ENCODE results near the gene TMEM233. TPM values are rescaled to one million over a fixed set of nuclear protein-coding genes. Genes with fewer than 3 reads are reported as not detected.
A peak's percentile ranks its signal among the peaks of the same experiment; 100 is the strongest.

The TMEM233 gene
- not detected in 2 replicates for total RNA-seq

GRCh38 chr12:119593578-119594398 is at the start of gene TMEM233:
TSS of gene TMEM233 (plus strand) at chr12:119593774. CDS start at chr12:119593849, 75 bp downstream.
- Mint-ChIP-seq H3K4me1 (peaks cover 8% of the 10 kb centered on the region), H3K4me3 (no peak within 1 kb of the TSS), H3K27me3 (peaks cover 71% of the 10 kb centered on the region), H3K9me3 (peaks cover 8% of the 10 kb centered on the region), H3K27ac (no peak within 1 kb of the TSS), H3K36me3 (ENCODE audit: low read depth) (no peaks in the 10 kb centered on the region)
- intact Hi-C loops (cut with micrococcal nuclease), result no loop called here
- no peak for DNase-seq

- DNase-seq, result peak; percentile 86
- intact Hi-C loops (cut with micrococcal nuclease), result loop anchor here (2.0 kb wide), 1 partner anchor 100 kb away; no protein-coding TSS in a partner anchor
- Mint-ChIP-seq H3K27me3 (peaks cover 5% of the 10 kb centered on the region), H3K4me1 (no peaks in the 10 kb centered on the region), H3K4me3 (no peak overlapping the region), H3K27ac (no peak overlapping the region), H3K36me3 (ENCODE audit: low read depth) (no peaks in the 10 kb centered on the region), H3K9me3 (peaks cover 4% of the 10 kb centered on the region)
Measured at GRCh38 chr12:119544765-119545625, 48.6 kb upstream of the TMEM233 start.

- intact Hi-C loops (cut with micrococcal nuclease), result no loop called here
- no peak overlapping the region for H3K4me3 Mint-ChIP-seq
- no peaks in the 10 kb centered on the region for H3K9me3 Mint-ChIP-seq
- no peak for DNase-seq
- no peaks in the 10 kb centered on the region for H3K36me3 Mint-ChIP-seq (ENCODE audit: low read depth)
- H3K27ac Mint-ChIP-seq, result no peak overlapping the region
- H3K4me1 Mint-ChIP-seq, result no peaks in the 10 kb centered on the region
- peaks cover 7% of the 10 kb centered on the region for H3K27me3 Mint-ChIP-seq
Measured at GRCh38 chr12:119546340-119546739, 47.2 kb upstream of the TMEM233 start.

- Mint-ChIP-seq H3K36me3 (ENCODE audit: low read depth) (no peaks in the 10 kb centered on the region), H3K27me3 (peaks cover 7% of the 10 kb centered on the region), H3K4me3 (no peak overlapping the region), H3K27ac (no peak overlapping the region), H3K9me3 (no peaks in the 10 kb centered on the region), H3K4me1 (no peaks in the 10 kb centered on the region)
- no peak for DNase-seq
- intact Hi-C loops (cut with micrococcal nuclease), result no loop called here
Measured at GRCh38 chr12:119547001-119547400, 46.6 kb upstream of the TMEM233 start.

GRCh38 chr12:119556854-119557253 is 36.7 kb upstream of the TMEM233 start:
- no peaks in the 10 kb centered on the region for H3K36me3 Mint-ChIP-seq (ENCODE audit: low read depth)
- DNase-seq, result no peak
- H3K27ac Mint-ChIP-seq, result no peak overlapping the region
- H3K27me3 Mint-ChIP-seq, result peaks cover 2% of the 10 kb centered on the region
- H3K9me3 Mint-ChIP-seq, result no peaks in the 10 kb centered on the region
- no peak overlapping the region for H3K4me3 Mint-ChIP-seq
- H3K4me1 Mint-ChIP-seq, result no peaks in the 10 kb centered on the region
- intact Hi-C loops (cut with micrococcal nuclease), result no loop called here

GRCh38 chr12:119565404-119565803 is 28.2 kb upstream of the TMEM233 start:
- Mint-ChIP-seq H3K36me3 (ENCODE audit: low read depth) (no peaks in the 10 kb centered on the region), H3K27me3 (no peaks in the 10 kb centered on the region), H3K9me3 (no peaks in the 10 kb centered on the region), H3K4me3 (no peak overlapping the region), H3K27ac (no peak overlapping the region), H3K4me1 (no peaks in the 10 kb centered on the region)
- no peak for DNase-seq
- intact Hi-C loops (cut with micrococcal nuclease), result no loop called here

GRCh38 chr12:119570771-119571170 is 22.8 kb upstream of the TMEM233 start:
- Mint-ChIP-seq H3K9me3 (no peaks in the 10 kb centered on the region), H3K4me3 (no peak overlapping the region), H3K27ac (no peak overlapping the region), H3K27me3 (no peaks in the 10 kb centered on the region), H3K4me1 (no peaks in the 10 kb centered on the region), H3K36me3 (ENCODE audit: low read depth) (no peaks in the 10 kb centered on the region)
- no peak for DNase-seq
- intact Hi-C loops (cut with micrococcal nuclease), result no loop called here

GRCh38 chr12:119573086-119573485 is 20.5 kb upstream of the TMEM233 start:
- no peak for DNase-seq
- no peaks in the 10 kb centered on the region for H3K9me3 Mint-ChIP-seq
- H3K36me3 Mint-ChIP-seq (ENCODE audit: low read depth), result no peaks in the 10 kb centered on the region
- H3K4me3 Mint-ChIP-seq, result no peak overlapping the region
- no peaks in the 10 kb centered on the region for H3K4me1 Mint-ChIP-seq
- no peaks in the 10 kb centered on the region for H3K27me3 Mint-ChIP-seq
- intact Hi-C loops (cut with micrococcal nuclease), result no loop called here
- H3K27ac Mint-ChIP-seq, result no peak overlapping the region

- Mint-ChIP-seq H3K36me3 (ENCODE audit: low read depth) (no peaks in the 10 kb centered on the region), H3K4me3 (no peak overlapping the region), H3K4me1 (no peaks in the 10 kb centered on the region), H3K27me3 (no peaks in the 10 kb centered on the region), H3K27ac (no peak overlapping the region), H3K9me3 (no peaks in the 10 kb centered on the region)
- intact Hi-C loops (cut with micrococcal nuclease), result no loop called here
- DNase-seq, result no peak
Measured at GRCh38 chr12:119574255-119574654, 19.3 kb upstream of the TMEM233 start.

GRCh38 chr12:119576118-119576810 is 17.3 kb upstream of the TMEM233 start:
- Mint-ChIP-seq H3K27me3 (no peaks in the 10 kb centered on the region), H3K27ac (no peak overlapping the region), H3K4me1 (no peaks in the 10 kb centered on the region), H3K9me3 (no peaks in the 10 kb centered on the region), H3K4me3 (no peak overlapping the region), H3K36me3 (ENCODE audit: low read depth) (no peaks in the 10 kb centered on the region)
- intact Hi-C loops (cut with micrococcal nuclease), result no loop called here
- DNase-seq, result no peak

- Mint-ChIP-seq H3K9me3 (no peaks in the 10 kb centered on the region), H3K36me3 (ENCODE audit: low read depth) (no peaks in the 10 kb centered on the region), H3K4me3 (no peak overlapping the region), H3K4me1 (no peaks in the 10 kb centered on the region), H3K27me3 (no peaks in the 10 kb centered on the region), H3K27ac (no peak overlapping the region)
- DNase-seq, result no peak
- intact Hi-C loops (cut with micrococcal nuclease), result no loop called here
Measured at GRCh38 chr12:119576915-119577314, 16.7 kb upstream of the TMEM233 start.

- Mint-ChIP-seq H3K4me1 (no peaks in the 10 kb centered on the region), H3K27ac (no peak overlapping the region), H3K36me3 (ENCODE audit: low read depth) (no peaks in the 10 kb centered on the region), H3K4me3 (no peak overlapping the region), H3K9me3 (no peaks in the 10 kb centered on the region), H3K27me3 (no peaks in the 10 kb centered on the region)
- DNase-seq, result no peak
- intact Hi-C loops (cut with micrococcal nuclease), result no loop called here
Measured at GRCh38 chr12:119578112-119578511, 15.5 kb upstream of the TMEM233 start.

- Mint-ChIP-seq H3K4me3 (no peak overlapping the region), H3K36me3 (ENCODE audit: low read depth) (no peaks in the 10 kb centered on the region), H3K9me3 (no peaks in the 10 kb centered on the region), H3K27ac (no peak overlapping the region), H3K4me1 (no peaks in the 10 kb centered on the region), H3K27me3 (peaks cover 40% of the 10 kb centered on the region)
- intact Hi-C loops (cut with micrococcal nuclease), result no loop called here
- no peak for DNase-seq
Measured at GRCh38 chr12:119589097-119589496, 4.5 kb upstream of the TMEM233 start.

- H3K4me3 Mint-ChIP-seq, result no peak overlapping the region
- no peaks in the 10 kb centered on the region for H3K36me3 Mint-ChIP-seq (ENCODE audit: low read depth)
- peaks cover 45% of the 10 kb centered on the region for H3K27me3 Mint-ChIP-seq
- DNase-seq, result no peak
- no peaks in the 10 kb centered on the region for H3K4me1 Mint-ChIP-seq
- intact Hi-C loops (cut with micrococcal nuclease), result no loop called here
- H3K27ac Mint-ChIP-seq, result no peak overlapping the region
- H3K9me3 Mint-ChIP-seq, result no peaks in the 10 kb centered on the region
Measured at GRCh38 chr12:119589634-119590033, 3.9 kb upstream of the TMEM233 start.
